ENCODE results near the gene NUDT15. TPM values are rescaled to one million over a fixed set of nuclear protein-coding genes. Genes with fewer than 3 reads are reported as not detected.

Gene NUDT15
- total RNA-seq, 6 donors from 2014 or later: 4.0 to 12.5 (median 10.2) TPM

GRCh38 chr13:48068036-48068435, 30.5 kb downstream of the NUDT15 start:
- no peaks in the 10 kb centered on the region for H3K27me3 ChIP-seq
- peaks cover 6 to 68% (median 37%) of the 10 kb centered on the region in 4 donors for H3K36me3 ChIP-seq
- peaks cover 19 to 46% (median 33%) of the 10 kb centered on the region in 4 donors for H3K9me3 ChIP-seq
- ATAC-seq (ENCODE audit: low FRiP score in 2 of 2) (no peak), DNase-seq (no peak)
- no peaks in the 10 kb centered on the region for H3K4me1 ChIP-seq
- no peak for TF ChIP-seq EP300 (IDR thresholded peaks at IDR 0.05)
- TF ChIP-seq CTCF (IDR thresholded peaks at IDR 0.05): no peak
- TF ChIP-seq POLR2A (IDR thresholded peaks at IDR 0.05): no peak
- no peak for TF ChIP-seq POLR2AphosphoS5 (IDR thresholded peaks at IDR 0.05)
- no peak overlapping the region for H3K27ac ChIP-seq
- no peak overlapping the region for H3K4me3 ChIP-seq

- Histone ChIP-seq H3K27ac (no peak overlapping the region), H3K27me3 (no peaks in the 10 kb centered on the region), H3K9me3 (peaks cover 19 to 46% (median 33%) of the 10 kb centered on the region in 4 donors), H3K36me3 (peaks cover 6 to 77% (median 46%) of the 10 kb centered on the region in 4 donors), H3K4me1 (no peaks in the 10 kb centered on the region), H3K4me3 (no peak overlapping the region)
- no peak for ATAC-seq (ENCODE audit: low FRiP score in 2 of 2)
- no peak for DNase-seq
- TF ChIP-seq EP300 (IDR thresholded peaks at IDR 0.05) (no peak), CTCF (IDR thresholded peaks at IDR 0.05) (no peak), POLR2AphosphoS5 (IDR thresholded peaks at IDR 0.05) (no peak), POLR2A (IDR thresholded peaks at IDR 0.05) (no peak)
- 97 to 99% methylated on average over 2 of the region's 2 CpGs for WGBS, 2 donors
Measured at GRCh38 chr13:48068952-48069351, 31.4 kb downstream of the NUDT15 start.

- ATAC-seq (ENCODE audit: low FRiP score in 2 of 2) (no peak), DNase-seq (no peak)
- Histone ChIP-seq H3K9me3 (peaks cover 19 to 46% (median 33%) of the 10 kb centered on the region in 4 donors), H3K27me3 (no peaks in the 10 kb centered on the region), H3K4me1 (no peaks in the 10 kb centered on the region), H3K36me3 (peaks cover 6 to 83% (median 50%) of the 10 kb centered on the region in 4 donors), H3K4me3 (no peak overlapping the region), H3K27ac (no peak overlapping the region)
- WGBS, 2 donors: 97% methylated on average over 1 of the region's 1 CpG
- TF ChIP-seq POLR2AphosphoS5 (IDR thresholded peaks at IDR 0.05) (no peak), POLR2A (IDR thresholded peaks at IDR 0.05) (no peak), CTCF (IDR thresholded peaks at IDR 0.05) (no peak), EP300 (IDR thresholded peaks at IDR 0.05) (no peak)
Measured at GRCh38 chr13:48069573-48069972, 32.0 kb downstream of the NUDT15 start.

GRCh38 chr13:48070942-48071341, 33.4 kb downstream of the NUDT15 start:
- no peak overlapping the region for H3K27ac ChIP-seq
- 88 to 98% methylated on average over 5 of the region's 5 CpGs for WGBS, 2 donors
- DNase-seq: no peak
- H3K4me3 ChIP-seq: no peak overlapping the region
- H3K36me3 ChIP-seq: peaks cover 6 to 95% (median 58%) of the 10 kb centered on the region in 4 donors
- no peak for TF ChIP-seq EP300 (IDR thresholded peaks at IDR 0.05)
- no peak for TF ChIP-seq POLR2AphosphoS5 (IDR thresholded peaks at IDR 0.05)
- TF ChIP-seq CTCF (IDR thresholded peaks at IDR 0.05): no peak
- no peak for TF ChIP-seq POLR2A (IDR thresholded peaks at IDR 0.05)
- H3K4me1 ChIP-seq: no peaks in the 10 kb centered on the region
- ATAC-seq (ENCODE audit: low FRiP score in 2 of 2): no peak
- H3K9me3 ChIP-seq: peaks cover 19 to 46% (median 33%) of the 10 kb centered on the region in 4 donors
- no peaks in the 10 kb centered on the region for H3K27me3 ChIP-seq

GRCh38 chr13:48072304-48072703, 34.8 kb downstream of the NUDT15 start:
- H3K4me3 ChIP-seq: no peak overlapping the region
- H3K36me3 ChIP-seq: peaks cover 14 to 97% (median 66%) of the 10 kb centered on the region in 4 donors
- ATAC-seq (ENCODE audit: low FRiP score in 2 of 2) (no peak), DNase-seq (no peak)
- H3K9me3 ChIP-seq: peaks cover 19 to 46% (median 33%) of the 10 kb centered on the region in 4 donors
- no peak overlapping the region for H3K27ac ChIP-seq
- WGBS, 2 donors: 99 to 100% methylated on average over 3 of the region's 3 CpGs
- H3K4me1 ChIP-seq: no peaks in the 10 kb centered on the region
- no peaks in the 10 kb centered on the region for H3K27me3 ChIP-seq
- no peak for TF ChIP-seq EP300 (IDR thresholded peaks at IDR 0.05)
- no peak for TF ChIP-seq POLR2A (IDR thresholded peaks at IDR 0.05)
- TF ChIP-seq POLR2AphosphoS5 (IDR thresholded peaks at IDR 0.05): no peak
- no peak for TF ChIP-seq CTCF (IDR thresholded peaks at IDR 0.05)

Measured in upper lobe of left lung (tissue), 6 donors.